GM04504 (cell line): Measurements from ENCODE around the gene IGSF21.

ENCODE experiments used
- DNase-seq: peaks from one replicate; pipeline ENCODE4 v3.0.0-alpha.2; 2012; ENCODE audit warnings: low read depth

IGSF21 gene

GRCh38 chr1:18297896-18298648 lies 190.5 kb downstream of the IGSF21 start:
- DNase-seq: no peak

- no peak for DNase-seq
These were observed 192.1 kb downstream of the IGSF21 start for GRCh38 chr1:18299441-18300338.

DNA sequence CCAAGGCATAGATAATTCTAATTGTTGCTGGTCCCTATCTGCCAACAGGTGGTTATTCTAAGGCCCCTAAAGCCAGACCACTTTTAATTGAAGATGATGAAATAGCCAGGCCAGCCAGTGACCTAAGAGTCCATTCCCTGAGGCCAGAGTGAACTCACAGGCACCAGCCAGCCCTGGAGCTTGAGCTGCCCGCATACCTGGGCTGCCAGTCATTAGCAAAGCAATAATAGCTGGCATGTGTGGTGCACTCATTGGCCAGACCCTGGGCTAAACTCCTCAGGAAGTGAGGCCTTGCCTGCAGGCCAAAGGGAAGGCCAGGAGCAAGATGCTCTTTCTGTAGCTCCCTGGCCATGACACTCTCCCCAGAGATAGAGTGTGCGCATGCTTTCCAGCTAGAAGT lies 192.8 kb downstream of the IGSF21 start:
- no peak for DNase-seq

GRCh38 chr1:18302788-18303413 lies 195.3 kb downstream of the IGSF21 start:
- no peak for DNase-seq

DNA sequence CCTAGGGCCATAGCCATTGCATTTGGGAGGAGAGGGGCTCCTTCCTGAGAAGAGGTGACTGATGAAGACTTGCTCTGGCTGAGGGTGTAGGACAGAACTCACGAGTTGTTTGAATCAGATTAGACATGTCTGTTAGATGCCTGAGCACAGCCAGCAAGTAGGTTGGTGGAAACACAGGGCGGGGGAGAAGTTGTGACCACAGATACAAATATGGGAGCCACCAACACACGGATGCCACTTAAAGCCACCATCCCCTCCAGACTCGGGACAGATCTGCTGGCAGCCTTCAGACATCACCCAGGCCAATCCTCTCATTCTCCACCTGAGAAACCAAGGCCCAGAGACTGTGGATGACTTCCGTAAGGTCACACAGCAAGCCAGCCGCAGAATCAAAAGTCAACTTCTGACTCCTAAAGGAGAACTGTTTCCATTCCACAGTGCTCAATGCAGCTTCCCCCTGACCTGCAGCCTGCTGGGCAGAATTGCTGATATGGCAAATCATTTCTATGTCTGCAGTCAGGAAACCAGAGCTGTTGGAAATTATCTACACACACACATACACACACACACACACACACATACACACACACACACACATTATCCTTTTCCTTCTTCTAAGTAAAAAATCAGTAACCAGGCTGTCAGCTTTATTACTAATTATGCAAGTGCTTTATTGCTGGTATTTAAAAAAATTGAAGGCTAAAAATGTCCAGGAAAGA lies 196.7 kb downstream of the IGSF21 start:
- no peak for DNase-seq

DNA sequence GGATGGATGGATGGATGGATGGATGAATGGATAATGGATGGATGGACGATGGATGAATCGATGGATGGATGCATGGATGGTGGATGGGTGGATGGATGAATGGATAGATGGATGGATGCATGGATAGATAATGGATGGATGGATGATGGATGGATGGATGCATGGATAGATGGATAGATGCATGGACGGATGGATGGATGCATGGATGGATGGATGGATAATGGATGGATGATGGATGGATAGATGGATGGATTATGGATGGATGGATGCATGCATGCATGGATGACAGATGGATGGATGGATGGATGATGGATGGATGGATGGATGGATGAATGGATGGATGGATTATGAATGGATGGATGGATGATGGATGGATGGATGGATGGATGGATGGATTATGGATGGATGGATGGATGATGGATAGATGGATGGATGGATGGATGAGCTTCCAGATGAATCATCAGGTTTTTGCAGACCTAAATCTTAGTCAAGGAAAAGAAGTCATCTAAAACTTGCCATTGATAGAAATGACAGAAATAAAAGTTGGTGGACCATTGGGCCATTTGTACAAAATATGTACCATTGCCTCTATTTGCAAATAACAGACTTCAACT lies 197.7 kb downstream of the IGSF21 start:
- no peak for DNase-seq

GRCh38 chr1:18307329-18307898 lies 199.8 kb downstream of the IGSF21 start:
- DNase-seq: no peak

DNA sequence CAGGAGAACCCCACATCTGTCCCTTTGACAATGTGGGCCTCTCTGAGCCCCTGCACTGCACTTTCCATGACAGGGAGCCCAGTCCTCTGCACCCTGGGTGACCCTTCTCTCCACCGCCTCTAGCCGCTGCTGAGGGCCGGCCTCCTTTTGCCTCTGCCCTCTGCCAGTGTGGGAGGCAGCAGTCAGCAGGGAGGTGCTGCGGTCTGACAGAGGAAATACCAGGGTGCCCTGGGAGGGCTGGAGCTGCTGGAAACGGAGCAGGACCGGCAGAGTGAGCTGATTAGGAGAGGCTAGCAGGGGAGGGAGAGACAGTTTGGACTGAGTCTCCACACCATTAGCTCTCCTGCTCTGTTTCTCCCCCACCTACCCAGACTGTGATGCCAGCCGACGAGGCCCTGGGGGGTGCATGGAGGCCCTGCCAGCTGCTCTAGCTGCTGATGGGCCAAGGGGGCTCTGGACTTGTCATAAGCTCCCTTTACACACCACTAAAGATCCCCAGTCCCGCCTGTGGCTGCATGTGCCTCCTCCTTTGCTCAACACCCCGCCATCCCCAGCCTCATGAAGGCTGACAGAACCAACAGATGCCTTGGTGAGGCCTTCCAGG lies 202.1 kb downstream of the IGSF21 start:
- DNase-seq: no peak

GRCh38 chr1:18312961-18313360 lies 205.4 kb downstream of the IGSF21 start:
- DNase-seq: no peak

DNA sequence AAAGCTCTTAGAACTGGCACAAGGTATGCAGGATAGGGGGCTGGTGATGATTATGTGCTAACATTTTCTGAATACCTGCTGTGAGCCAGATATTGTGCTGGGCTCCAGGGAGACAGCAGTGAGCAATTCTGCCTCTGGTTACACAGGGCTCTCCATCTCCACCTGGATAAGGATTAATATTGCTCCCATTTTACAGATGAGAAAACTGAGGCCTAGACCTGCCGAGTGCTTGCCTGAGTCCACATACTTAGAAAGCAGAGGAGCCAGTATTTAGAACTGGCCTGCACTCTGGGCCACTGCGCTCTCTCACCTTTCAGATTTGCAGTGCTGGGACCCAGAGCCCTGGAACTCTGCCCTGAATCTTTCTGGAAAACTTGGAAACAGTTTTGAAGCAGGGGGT lies 205.9 kb downstream of the IGSF21 start:
- no peak for DNase-seq

DNA sequence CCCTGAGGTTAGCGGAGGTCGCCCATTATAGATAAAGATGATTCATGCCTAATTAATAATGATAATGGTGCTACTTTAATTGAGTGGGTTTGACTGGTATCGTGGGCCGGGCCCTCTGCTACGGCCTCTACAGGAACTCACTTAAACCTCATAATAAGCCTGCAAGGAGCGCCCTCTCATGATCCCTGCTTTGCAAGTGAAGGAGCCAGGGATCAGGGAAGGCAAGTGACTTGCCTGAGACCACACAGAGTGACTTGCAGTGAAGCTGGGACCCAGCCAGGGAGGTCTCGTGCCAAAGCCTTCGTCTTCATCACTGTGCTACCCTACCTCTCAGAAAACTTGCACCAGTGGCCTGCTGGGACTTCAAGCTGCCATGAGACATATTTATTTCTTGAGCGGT lies 206.8 kb downstream of the IGSF21 start:
- no peak for DNase-seq

- no peak for DNase-seq
These were observed 207.9 kb downstream of the IGSF21 start for GRCh38 chr1:18315449-18315848.

DNA sequence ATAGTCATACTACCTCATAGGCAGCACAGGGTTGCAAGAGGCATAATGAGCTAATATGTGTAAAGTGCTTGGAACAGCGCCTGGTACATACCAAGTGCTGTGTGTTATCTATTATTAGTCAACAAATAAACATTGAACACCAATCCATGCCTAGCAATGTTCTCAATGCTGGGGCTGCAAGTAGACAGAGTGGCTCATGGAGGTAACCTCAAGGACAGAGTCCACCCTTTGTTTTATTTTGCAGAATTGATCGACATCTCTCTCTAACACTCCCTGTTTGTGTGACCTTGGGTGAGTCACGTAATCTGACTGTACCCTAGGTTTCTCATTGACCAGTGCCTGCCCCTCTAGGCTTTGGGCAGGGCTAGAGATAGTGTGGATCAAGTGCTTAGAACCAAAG lies 209.2 kb downstream of the IGSF21 start:
- no peak for DNase-seq

DNA sequence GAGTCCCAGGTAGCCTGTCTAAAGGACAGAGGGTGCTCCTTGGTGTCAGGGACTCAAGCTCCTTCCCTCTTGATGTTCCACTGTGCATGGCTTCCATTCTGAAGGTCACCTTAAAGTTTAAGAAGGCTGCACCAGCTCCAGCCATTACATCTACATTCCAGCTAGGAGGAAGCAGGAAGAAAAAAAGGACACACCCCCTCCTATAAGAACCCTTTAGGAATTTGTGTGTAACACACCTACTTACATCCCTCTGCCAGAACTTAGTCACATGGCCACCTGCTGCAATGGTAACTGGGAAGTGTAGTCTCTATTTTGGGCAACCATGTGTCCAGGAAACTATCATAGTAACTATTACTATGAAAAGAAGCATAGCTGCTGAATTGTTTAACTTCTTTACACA lies 211.5 kb downstream of the IGSF21 start:
- DNase-seq: no peak

- no peak for DNase-seq
These were observed 212.5 kb downstream of the IGSF21 start for GRCh38 chr1:18320051-18320450.

- no peak for DNase-seq
These were observed 214.9 kb downstream of the IGSF21 start for GRCh38 chr1:18322368-18323032.

GRCh38 chr1:18323259-18323658 lies 215.7 kb downstream of the IGSF21 start:
- no peak for DNase-seq

- no peak for DNase-seq
These were observed 216.6 kb downstream of the IGSF21 start for GRCh38 chr1:18324246-18324645.

GRCh38 chr1:18325136-18325535 lies 217.5 kb downstream of the IGSF21 start:
- DNase-seq: no peak

DNA sequence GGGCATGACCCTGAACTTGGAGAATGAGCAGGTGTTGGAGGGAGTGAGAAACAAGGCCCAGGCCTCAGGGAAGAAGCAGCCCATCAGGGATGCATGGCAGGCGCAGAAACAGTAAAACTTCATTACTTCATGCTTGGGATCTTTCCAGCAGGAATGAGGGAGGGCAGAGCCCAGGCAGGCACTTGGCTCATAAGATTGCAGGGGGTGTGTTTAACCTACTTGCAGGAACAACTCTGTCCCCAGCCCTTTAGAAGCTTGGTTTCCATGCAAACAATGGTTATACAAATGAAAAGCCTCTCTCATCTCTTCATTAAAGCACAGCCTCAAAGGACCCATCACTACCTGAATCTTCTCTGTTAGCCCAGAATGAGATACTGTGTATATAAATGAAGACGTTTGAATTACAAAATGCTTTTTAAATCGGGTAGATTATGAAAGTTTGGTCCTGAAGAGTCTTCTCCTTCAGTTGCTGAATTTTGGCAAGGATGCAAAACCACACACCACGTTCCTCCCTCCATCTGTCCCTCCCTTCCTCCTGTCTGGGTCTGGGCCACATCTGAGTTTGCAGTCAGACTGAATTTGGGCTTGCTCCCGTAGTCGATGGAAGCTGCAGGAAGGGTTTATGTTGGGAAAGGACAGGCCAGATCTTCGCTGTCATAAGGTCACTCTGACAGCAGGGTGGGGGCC lies 218.8 kb downstream of the IGSF21 start:
- DNase-seq: no peak
